ENCODE results near the gene RASA3.
"Not testable (repeated sequence)": the region's sequence is repeated elsewhere in the genome, so short reads cannot be mapped to it uniquely, and the experiment has no call there.

The RASA3 gene

GRCh38 chr13:114155320-114155719 lies 22.9 kb upstream of the RASA3 start:
- DNase-seq = no peak

- DNase-seq = no peak
Observed at GRCh38 chr13:114154476-114154875, 22.1 kb upstream of the RASA3 start.

- no peak for DNase-seq
Observed at GRCh38 chr13:114153485-114154080, 21.2 kb upstream of the RASA3 start.

GRCh38 chr13:114152831-114153371 lies 20.5 kb upstream of the RASA3 start:
- DNase-seq = no peak

GRCh38 chr13:114152285-114152645 lies 19.8 kb upstream of the RASA3 start:
- no peak for DNase-seq

GRCh38 chr13:114151565-114152284 lies 19.3 kb upstream of the RASA3 start:
- peak; percentile 21 for DNase-seq

GRCh38 chr13:114151031-114151430 lies 18.6 kb upstream of the RASA3 start:
- no peak for DNase-seq

- DNase-seq = peak; percentile 81
Observed at GRCh38 chr13:114149774-114150740, 17.6 kb upstream of the RASA3 start.

- not testable (repeated sequence) for DNase-seq
Observed at GRCh38 chr13:114148886-114149285, 16.5 kb upstream of the RASA3 start.

- no peak for DNase-seq
Observed at GRCh38 chr13:114148521-114148855, 16.1 kb upstream of the RASA3 start.

GRCh38 chr13:114147803-114148520 lies 15.5 kb upstream of the RASA3 start:
- DNase-seq = no peak

- no peak for DNase-seq
Observed at GRCh38 chr13:114146629-114147028, 14.2 kb upstream of the RASA3 start.

GRCh38 chr13:114146173-114146572 lies 13.8 kb upstream of the RASA3 start:
- no peak for DNase-seq

GRCh38 chr13:114145722-114146121 lies 13.3 kb upstream of the RASA3 start:
- no peak for DNase-seq

- DNase-seq = no peak
Observed at GRCh38 chr13:114145256-114145655, 12.8 kb upstream of the RASA3 start.

- no peak for DNase-seq
Observed at GRCh38 chr13:114144606-114145244, 12.3 kb upstream of the RASA3 start.

- DNase-seq = no peak
Observed at GRCh38 chr13:114143806-114144605, 11.6 kb upstream of the RASA3 start.

- DNase-seq = peak; percentile 92
Observed at GRCh38 chr13:114142640-114143490, 10.4 kb upstream of the RASA3 start.

GRCh38 chr13:114142137-114142550 lies 9.7 kb upstream of the RASA3 start:
- no peak for DNase-seq

GRCh38 chr13:114141261-114141996 lies 9.0 kb upstream of the RASA3 start:
- DNase-seq = no peak
